Cerebellar cortex (tissue), 1 donor: Measurements from ENCODE around the gene CABLES1.
"Not testable (repeated sequence)": the region's sequence is repeated elsewhere in the genome, so short reads cannot be mapped to it uniquely, and the experiment has no call there.

Experiments used
- DNase-seq: peaks from one replicate; pipeline ENCODE4 v3.0.0-alpha.2; 2015; ENCODE audit warnings: low spot score

The CABLES1 gene

DNA sequence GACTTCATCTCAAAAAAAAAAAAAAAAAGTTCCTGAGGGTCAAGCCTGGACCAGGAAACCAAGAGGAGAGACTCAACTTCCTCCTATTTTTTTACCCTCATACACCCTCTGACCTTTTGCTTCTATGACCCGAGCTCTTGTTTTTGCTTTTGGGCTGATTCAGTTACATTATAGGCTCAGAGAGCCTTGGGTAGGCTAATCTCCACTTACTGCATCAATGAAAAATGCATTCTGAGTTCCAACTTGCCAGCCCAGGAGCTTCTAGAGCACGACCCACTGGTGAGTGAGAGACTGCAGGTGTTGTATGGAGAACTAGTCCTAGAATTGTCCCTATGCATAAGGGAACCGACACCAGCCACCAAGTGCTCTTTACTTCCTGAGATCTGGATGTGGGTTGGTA is 91.1 kb downstream of the CABLES1 start:
- no peak for DNase-seq

DNA sequence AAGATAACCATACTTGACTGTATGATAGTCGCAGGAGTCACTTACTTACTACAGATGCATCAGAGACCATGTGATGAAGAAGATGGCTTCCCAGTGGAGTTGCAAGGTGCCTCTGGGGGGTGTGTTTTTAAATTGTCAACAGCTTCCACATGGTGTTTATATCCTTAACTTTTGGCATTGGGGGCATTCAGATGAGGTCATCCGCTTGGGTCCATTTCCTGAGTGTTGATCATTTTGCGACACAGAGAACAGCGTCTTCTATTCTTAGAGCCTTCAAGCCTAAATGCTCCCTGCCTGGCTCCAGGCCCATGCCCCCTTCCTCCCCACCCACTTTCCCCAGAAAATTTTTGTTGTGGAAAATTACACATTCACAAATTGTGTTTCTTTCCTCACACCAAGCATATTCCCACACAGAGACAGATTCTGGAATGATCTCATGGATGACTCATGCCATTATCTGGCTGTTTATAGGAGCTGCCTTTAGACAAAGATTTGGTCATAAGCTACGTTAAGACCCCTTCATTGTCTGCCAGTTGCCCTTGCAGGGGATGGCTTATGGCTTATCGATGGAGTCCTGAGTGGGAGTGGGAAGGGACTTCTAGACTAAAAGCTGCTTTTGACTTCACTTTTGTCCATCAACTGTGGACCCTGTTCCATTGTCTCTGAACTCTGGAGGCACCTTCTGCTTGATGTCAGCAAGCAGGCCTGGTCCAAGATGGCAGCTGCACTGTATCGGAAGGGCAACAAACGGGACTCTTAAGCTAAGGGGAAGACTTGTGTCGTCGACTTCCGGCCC is 91.8 kb downstream of the CABLES1 start:
- no peak for DNase-seq

GRCh38 chr18:23227726-23228070 is 92.4 kb downstream of the CABLES1 start:
- DNase-seq, result no peak

- DNase-seq, result no peak
Measured at GRCh38 chr18:23228102-23229061, 93.1 kb downstream of the CABLES1 start.

- DNase-seq, result no peak
Measured at GRCh38 chr18:23229472-23229871, 94.2 kb downstream of the CABLES1 start.

DNA sequence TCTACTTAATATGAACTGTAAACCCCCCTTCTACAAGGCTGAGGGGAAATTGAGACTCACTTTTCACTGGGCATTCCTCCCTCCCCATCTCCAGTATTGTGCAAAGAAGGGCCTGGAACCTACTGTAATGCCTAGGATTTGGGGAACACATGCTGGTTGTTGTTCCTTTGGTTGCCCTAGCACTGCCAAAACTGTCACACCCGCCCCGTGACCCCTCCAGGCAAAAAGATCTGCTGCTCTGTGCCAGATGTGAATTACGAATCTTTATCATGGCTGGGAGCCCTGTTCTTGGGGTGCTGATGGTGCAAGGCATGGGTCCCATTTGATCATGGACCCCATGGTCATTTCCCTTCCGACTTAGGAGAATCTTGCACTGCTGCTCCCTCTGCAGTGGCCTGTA is 95.4 kb downstream of the CABLES1 start:
- DNase-seq, result no peak

GRCh38 chr18:23231340-23232021 is 96.2 kb downstream of the CABLES1 start:
- DNase-seq, result no peak

DNA sequence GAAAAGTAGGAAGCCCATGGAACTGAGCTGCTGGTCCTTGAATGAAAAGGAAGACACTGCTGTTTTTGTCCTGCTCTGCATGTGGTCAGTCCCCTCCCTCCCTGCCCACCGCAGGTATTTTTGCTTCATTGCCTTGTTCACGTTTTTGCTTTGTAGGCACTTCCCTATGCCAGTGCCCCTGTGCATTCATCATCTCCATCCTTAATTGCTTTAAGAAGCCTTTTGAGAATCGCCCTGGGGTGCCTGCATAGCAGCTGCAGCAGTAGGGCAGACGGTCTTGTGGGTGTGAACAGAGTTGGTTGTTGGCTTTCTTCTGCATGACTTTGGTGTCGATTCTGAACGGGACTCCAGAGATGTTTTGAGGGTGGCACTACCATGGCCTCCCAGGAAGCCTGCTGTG is 97.0 kb downstream of the CABLES1 start:
- no peak for DNase-seq

- DNase-seq, result no peak
Measured at GRCh38 chr18:23234619-23235018, 99.3 kb downstream of the CABLES1 start.

DNA sequence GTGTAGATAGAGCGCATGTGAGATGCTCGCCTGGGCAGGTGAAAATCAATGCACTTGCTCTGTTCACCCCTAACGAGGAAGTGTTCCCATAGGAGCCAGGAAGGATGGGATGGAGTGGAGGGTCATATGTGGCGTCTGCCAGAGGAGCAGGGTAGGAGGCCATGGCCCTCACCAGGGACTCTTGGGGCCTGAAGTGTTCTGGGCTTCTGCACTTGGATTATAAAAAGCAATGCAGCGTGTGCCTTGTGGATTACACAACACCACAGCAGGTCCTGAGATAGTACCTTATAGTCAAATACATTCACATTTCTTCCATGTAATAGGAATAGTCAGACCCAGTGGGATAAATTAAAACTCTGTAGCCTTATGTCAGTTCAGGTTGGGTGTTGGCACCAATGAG is 100.1 kb downstream of the CABLES1 start:
- DNase-seq, result no peak

GRCh38 chr18:23235860-23236259 is 100.6 kb downstream of the CABLES1 start:
- DNase-seq, result no peak

DNA sequence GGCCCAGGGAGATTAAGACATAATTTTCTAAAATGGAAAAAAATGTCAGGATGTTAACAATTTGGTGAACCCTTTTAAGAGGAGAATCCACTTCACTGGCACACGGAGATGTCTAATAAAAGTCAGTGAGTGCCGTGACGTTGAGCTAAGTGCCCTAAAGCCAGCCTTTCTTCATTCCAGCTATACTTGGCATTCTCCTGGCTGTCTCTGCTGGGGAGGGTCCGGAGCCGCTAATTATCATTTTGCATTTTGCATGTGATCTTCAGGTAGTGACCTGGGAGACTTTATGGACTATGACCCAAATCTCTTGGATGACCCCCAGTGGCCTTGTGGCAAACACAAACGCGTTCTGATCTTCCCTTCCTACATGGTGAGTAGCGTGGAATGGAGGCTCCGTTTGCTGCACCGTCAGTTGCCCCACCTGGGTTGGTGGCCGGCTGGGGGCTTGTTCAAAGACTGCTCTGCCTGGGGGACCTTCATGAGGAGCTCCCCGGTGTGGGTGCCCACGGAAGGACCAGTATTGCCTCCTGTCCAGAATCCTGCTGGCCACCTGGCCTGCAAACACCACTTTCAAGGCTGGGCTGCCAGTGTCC is 101.7 kb downstream of the CABLES1 start:
- DNase-seq, result no peak

DNA sequence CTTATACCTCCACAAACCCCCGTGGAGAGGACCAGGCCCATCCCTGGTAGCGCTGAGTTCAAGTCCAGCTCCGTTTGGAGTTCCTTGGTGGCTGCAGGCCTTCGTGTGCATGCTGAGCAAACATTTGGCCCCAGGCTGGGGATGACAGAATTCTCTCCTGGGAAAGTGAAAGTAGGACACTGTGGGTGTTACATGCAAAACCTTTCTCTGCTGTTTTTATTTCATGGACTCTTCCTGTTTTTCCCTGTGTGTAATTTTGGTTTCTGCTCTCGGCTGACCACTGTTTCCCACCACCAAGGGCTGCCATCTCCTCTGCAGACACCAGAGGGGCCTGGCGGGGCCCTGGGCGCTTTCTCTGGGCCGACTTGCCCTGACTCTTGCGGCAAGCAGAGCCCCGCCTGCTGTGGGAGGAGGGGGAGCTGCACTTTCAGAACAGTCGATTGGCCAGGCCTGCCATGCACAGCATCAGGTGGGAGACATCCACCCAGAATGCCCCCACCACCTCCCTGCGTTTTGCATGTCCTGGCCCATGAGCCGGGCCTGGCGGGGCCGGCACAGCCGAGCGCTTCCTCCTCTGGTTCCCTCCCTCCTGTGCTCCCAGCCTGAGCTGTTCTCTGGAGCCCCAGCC is 102.4 kb downstream of the CABLES1 start:
- DNase-seq, result no peak

- no peak for DNase-seq
Measured at GRCh38 chr18:23238152-23238531, 102.9 kb downstream of the CABLES1 start.

DNA sequence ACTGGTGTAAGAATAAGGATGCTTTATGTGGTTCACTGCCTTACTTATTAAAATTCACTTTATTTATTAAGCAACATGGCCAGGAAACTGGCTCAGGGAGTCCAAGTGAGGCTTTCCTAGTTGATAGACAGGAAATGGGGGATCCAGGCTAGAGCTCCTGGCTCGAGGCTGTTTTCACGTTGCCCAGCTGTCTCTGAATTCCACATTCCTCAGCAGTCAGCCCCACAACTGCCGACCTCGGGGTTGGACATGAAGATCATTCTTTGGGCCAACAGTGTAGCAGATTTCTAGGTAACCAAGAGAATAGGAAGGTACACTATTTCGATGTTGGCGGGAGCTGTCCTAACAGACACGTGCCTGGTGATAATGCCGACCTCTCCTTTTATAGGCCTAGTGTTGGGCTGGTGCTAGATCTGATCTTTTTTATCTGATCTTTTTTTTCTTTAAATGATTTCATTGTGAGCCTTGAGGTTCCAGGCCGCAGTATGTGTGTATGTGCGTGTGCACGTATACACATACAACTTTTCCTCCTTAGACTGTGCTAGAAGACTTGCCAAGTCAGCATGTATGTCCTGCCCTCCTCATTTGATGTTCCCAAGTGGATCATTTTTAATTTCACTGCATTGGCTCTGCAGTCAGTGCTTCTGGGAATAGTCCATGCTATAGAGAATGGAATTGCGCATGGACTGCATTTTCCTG is 103.5 kb downstream of the CABLES1 start:
- no peak for DNase-seq

- DNase-seq, result no peak
Measured at GRCh38 chr18:23239350-23239692, 104.0 kb downstream of the CABLES1 start.

GRCh38 chr18:23239885-23240608 is 104.8 kb downstream of the CABLES1 start:
- no peak for DNase-seq

GRCh38 chr18:23240609-23240930 is 105.3 kb downstream of the CABLES1 start:
- no peak for DNase-seq

GRCh38 chr18:23241833-23242496 is 106.7 kb downstream of the CABLES1 start:
- not testable (repeated sequence) for DNase-seq

GRCh38 chr18:23243178-23243577 is 107.9 kb downstream of the CABLES1 start:
- no peak for DNase-seq
